H9 (cell line): ENCODE measurements around the gene ENTPD1. TPM values are rescaled to one million over a fixed set of nuclear protein-coding genes. Genes with fewer than 3 reads are reported as not detected.

Experiments
- DNase-seq: peaks from one replicate; pipeline ENCODE4 v3.0.0-alpha.2; 2017
- H2AFZ ChIP-seq: one replicate; pipeline ENCODE4 v1.6.1; 2013; ENCODE audit warnings: mild to moderate bottlenecking, low read length, control low read depth, moderate library complexity
- H2AK5ac ChIP-seq: 2 replicates; pipeline ENCODE4 v1.6.1; 2013; ENCODE audit warnings: low read length, control low read depth, mixed read lengths; ENCODE audit not compliant: insufficient read length
- H2BK120ac ChIP-seq: one replicate; pipeline ENCODE4 v1.6.1; 2013; ENCODE audit warnings: low read depth, mild to moderate bottlenecking, low read length, control low read depth, inconsistent platforms; ENCODE audit not compliant: poor library complexity, severe bottlenecking
- H2BK12ac ChIP-seq: 2 replicates; pipeline ENCODE4 v1.6.1; 2013; ENCODE audit warnings: low read length, control low read depth, mixed read lengths, low read depth; ENCODE audit not compliant: insufficient read length
- H2BK15ac ChIP-seq: 2 replicates; pipeline ENCODE4 v1.6.1; 2013; ENCODE audit warnings: low read depth, low read length, control low read depth
- H2BK20ac ChIP-seq: one replicate; pipeline ENCODE4 v1.6.1; 2013; ENCODE audit warnings: low read depth, mild to moderate bottlenecking, low read length, control low read depth, inconsistent platforms; ENCODE audit not compliant: poor library complexity, severe bottlenecking
- H2BK5ac ChIP-seq: 2 replicates; pipeline ENCODE4 v1.6.1; 2013; ENCODE audit warnings: low read length, control low read depth, mixed read lengths; ENCODE audit not compliant: insufficient read length
- H3K14ac ChIP-seq: 2 replicates; pipeline ENCODE4 v1.6.1; 2013; ENCODE audit warnings: low read length, control low read depth; ENCODE audit not compliant: insufficient read depth
- H3K18ac ChIP-seq: 2 replicates; pipeline ENCODE4 v1.6.1; 2013; ENCODE audit warnings: low read depth, mild to moderate bottlenecking, mixed read lengths, low read length, control low read depth; ENCODE audit not compliant: insufficient read length
- H3K23ac ChIP-seq: 2 replicates; pipeline ENCODE4 v1.6.1; 2013; ENCODE audit warnings: low read length, control low read depth, mixed read lengths, low read depth; ENCODE audit not compliant: insufficient read length
- H3K23me2 ChIP-seq: 2 replicates; pipeline ENCODE4 v1.6.1; 2013; ENCODE audit warnings: low read depth, mild to moderate bottlenecking, mixed read lengths, low read length, control low read depth; ENCODE audit not compliant: insufficient read length, poor library complexity, severe bottlenecking
- H3K27ac ChIP-seq: 2 replicates; pipeline ENCODE4 v1.5.1; 2013; ENCODE audit warnings: low read length, control low read depth, mixed read lengths, low read depth; ENCODE audit not compliant: insufficient read length
- H3K27me3 ChIP-seq: 2 replicates; pipeline ENCODE4 v1.6.1; 2013; ENCODE audit warnings: low read length, control low read depth, inconsistent platforms; ENCODE audit not compliant: insufficient read depth
- H3K4ac ChIP-seq: 2 replicates; pipeline ENCODE4 v1.6.1; 2013; ENCODE audit warnings: low read depth, mild to moderate bottlenecking, control low read depth, inconsistent platforms, low read length, moderate library complexity
- H3K4me1 ChIP-seq: 2 replicates; pipeline ENCODE4 v1.6.1; 2013; ENCODE audit warnings: low read length, control low read depth, inconsistent platforms; ENCODE audit not compliant: insufficient read depth
- H3K4me2 ChIP-seq: 2 replicates; pipeline ENCODE4 v1.6.1; 2013; ENCODE audit warnings: low read length, control low read depth, mixed read lengths; ENCODE audit not compliant: insufficient read length, insufficient read depth
- H3K56ac ChIP-seq: 2 replicates; pipeline ENCODE4 v1.6.1; 2013; ENCODE audit warnings: low read depth, mild to moderate bottlenecking, mixed read lengths, low read length, control low read depth; ENCODE audit not compliant: insufficient read length
- H3K79me1 ChIP-seq: 2 replicates; pipeline ENCODE4 v1.6.1; 2013; ENCODE audit warnings: low read depth, mild to moderate bottlenecking, moderate library complexity, low read length, control low read depth, inconsistent platforms; ENCODE audit not compliant: insufficient read depth, poor library complexity, severe bottlenecking
- H3K79me2 ChIP-seq: 2 replicates; pipeline ENCODE4 v1.6.1; 2013; ENCODE audit warnings: low read length, control low read depth, inconsistent platforms; ENCODE audit not compliant: insufficient read depth
- H3K9ac ChIP-seq: 2 replicates; pipeline ENCODE4 v1.6.1; 2013; ENCODE audit warnings: low read length, control low read depth, mixed read lengths; ENCODE audit not compliant: insufficient read length; ENCODE audit errors: extremely low read depth
- H3K9me3 ChIP-seq: one replicate; pipeline ENCODE4 v1.6.1; 2013; ENCODE audit warnings: low read depth, low read length, inconsistent platforms; ENCODE audit not compliant: control insufficient read depth
- H3T11ph ChIP-seq: one replicate; pipeline ENCODE4 v1.6.1; 2013; ENCODE audit warnings: mild to moderate bottlenecking, low read length, control low read depth, inconsistent platforms
- H4K20me1 ChIP-seq: one replicate; pipeline ENCODE4 v1.6.1; 2013; ENCODE audit not compliant: control insufficient read depth, insufficient read length, insufficient read depth
- H4K5ac ChIP-seq: 2 replicates; pipeline ENCODE4 v1.6.1; 2013; ENCODE audit warnings: low read depth, mild to moderate bottlenecking, mixed read lengths, low read length, control low read depth; ENCODE audit not compliant: insufficient read length
- H4K8ac ChIP-seq: replicated peaks from 2 replicates; pipeline ENCODE4 v1.6.1; 2013; ENCODE audit warnings: low read length, control low read depth, mixed read lengths, low read depth; ENCODE audit not compliant: insufficient read length
- H4K91ac ChIP-seq: 2 replicates; pipeline ENCODE4 v1.6.1; 2013; ENCODE audit warnings: low read depth, mild to moderate bottlenecking, moderate library complexity, mixed read lengths, low read length, control low read depth; ENCODE audit not compliant: insufficient read length
- H3K27ac Mint-ChIP-seq, 3 experiments: 2 replicates in 2 of 3; 3 replicates in 1 of 3; pipeline ENCODE4 v1.8.0; 2020 to 2021; ENCODE audit warnings: mixed read lengths in 3 of 3, mild to moderate bottlenecking in 1 of 3, moderate library complexity in 1 of 3
- H3K27me3 Mint-ChIP-seq: 2 replicates; pipeline ENCODE4 v1.8.0; 2021; ENCODE audit warnings: low read depth, mild to moderate bottlenecking, moderate library complexity, mixed read lengths
- H3K36me3 Mint-ChIP-seq, 3 experiments: 2 replicates in 2 of 3; 3 replicates in 1 of 3; pipeline ENCODE4 v1.8.0; 2020 to 2021; ENCODE audit warnings: low read depth in 3 of 3, mixed read lengths in 3 of 3; ENCODE audit not compliant: insufficient read depth in 1 of 3
- H3K4me1 Mint-ChIP-seq, 2 experiments: 2 replicates each; pipeline ENCODE4 v1.8.0; 2020; ENCODE audit warnings: mixed read lengths in 2 of 2
- H3K4me3 Mint-ChIP-seq, 2 experiments: 2 replicates in 1 of 2; 3 replicates in 1 of 2; pipeline ENCODE4 v1.8.0; 2020 to 2021; ENCODE audit warnings: mild to moderate bottlenecking in 2 of 2, mixed read lengths in 2 of 2, moderate library complexity in 1 of 2
- H3K9me3 Mint-ChIP-seq, 2 experiments: 2 replicates in 1 of 2; 3 replicates in 1 of 2; pipeline ENCODE4 v1.8.0; 2020; ENCODE audit warnings: mild to moderate bottlenecking in 2 of 2, mixed read lengths in 2 of 2, moderate library complexity in 1 of 2
- CTCF ChIP-seq: fragments of 200-600 bp; sonication (generic); conservative IDR thresholded peaks from 3 replicates; pipeline ENCODE4 v1.8.0; 2021; ENCODE audit warnings: antibody characterized with exemption, mild to moderate bottlenecking
- WGBS: extraction: QIAGEN DNeasy Blood & Tissue Kit; methylation state at CpG from one replicate; pipeline ENCODE4 v1.1.7; 2013; ENCODE audit warnings: missing lambda C conversion rate, low lambda C conversion rate, mixed read lengths; ENCODE audit not compliant: insufficient read length; ENCODE audit errors: extremely low coverage; 5-methylcytosine and 5-hydroxymethylcytosine counted together
- total RNA-seq: library from RNA; stranded (reverse); gene quantifications from 2 replicates; pipeline ENCODE4 v1.2.1, GENCODE V29; 2021

Gene ENTPD1
- total RNA-seq, 1 experiment from 2014 or later = 1.9 TPM

GRCh38 chr10:95836610-95837355 is 80.8 kb downstream of the ENTPD1 start:
- H3K9me3 Mint-ChIP-seq = no peaks in the 10 kb centered on the region; a peak in 1 of 5 replicates
- Histone ChIP-seq H4K5ac (no peak overlapping the region), H2BK5ac (no peak overlapping the region), H3K4me2 (no peak overlapping the region), H3K79me1 (no peaks in the 10 kb centered on the region), H3K23ac (no peak overlapping the region), H4K91ac (no peak overlapping the region), H2BK15ac (no peak overlapping the region), H3K23me2 (no peaks in the 10 kb centered on the region), H3K9me3 (no peaks in the 10 kb centered on the region), H3K27ac (no peak overlapping the region), H3K18ac (no peak overlapping the region), H2BK20ac (no peak overlapping the region), H4K20me1 (no peaks in the 10 kb centered on the region), H4K8ac (no peak overlapping the region), H3T11ph (no peak overlapping the region), H3K4me1 (no peaks in the 10 kb centered on the region), H2BK12ac (no peak overlapping the region), H3K14ac (no peak overlapping the region), H3K4ac (no peak overlapping the region), H3K9ac (no peak overlapping the region), H3K27me3 (no peaks in the 10 kb centered on the region), H3K79me2 (no peaks in the 10 kb centered on the region), H2AFZ (no peak overlapping the region), H2AK5ac (no peak overlapping the region), H2BK120ac (no peak overlapping the region), H3K56ac (no peak overlapping the region)
- DNase-seq = no peak
- peaks cover 9 to 11% of the 10 kb centered on the region in 2 experiments for H3K4me1 Mint-ChIP-seq
- no CpG with 5 or more reads among the region's 5 CpGs for WGBS
- H3K27ac Mint-ChIP-seq = peak overlapping the region in 1 of 3 experiments; percentile 62; a peak in 2 of 7 replicates
- no peak overlapping the region for H3K4me3 Mint-ChIP-seq
- H3K27me3 Mint-ChIP-seq = no peaks in the 10 kb centered on the region
- no peak for TF ChIP-seq CTCF
- H3K36me3 Mint-ChIP-seq = no peaks in the 10 kb centered on the region
